Testis (tissue), 2 donors: ENCODE measurements around the gene BRSK2.

Source experiments
- POLR2A ChIP-seq: fragments of 450-650 bp; IDR thresholded peaks from one replicate; pipeline ENCODE4 v1.6.1; 2017; ENCODE audit warnings: antibody characterized with exemption, mild to moderate bottlenecking, moderate library complexity
- TF ChIP-seq, protein P1 (sequence below), 3 experiments: fragments of 450-650 bp in 2 of 3; fragments of 200-600 bp in 1 of 3; sonication (generic) in 1 of 3; IDR thresholded peaks; one replicate each; pipeline ENCODE4 v1.5.1; 2016 to 2019; ENCODE audit warnings: antibody characterized with exemption in 3 of 3, mild to moderate bottlenecking in 2 of 3, moderate library complexity in 1 of 3

DNA sequence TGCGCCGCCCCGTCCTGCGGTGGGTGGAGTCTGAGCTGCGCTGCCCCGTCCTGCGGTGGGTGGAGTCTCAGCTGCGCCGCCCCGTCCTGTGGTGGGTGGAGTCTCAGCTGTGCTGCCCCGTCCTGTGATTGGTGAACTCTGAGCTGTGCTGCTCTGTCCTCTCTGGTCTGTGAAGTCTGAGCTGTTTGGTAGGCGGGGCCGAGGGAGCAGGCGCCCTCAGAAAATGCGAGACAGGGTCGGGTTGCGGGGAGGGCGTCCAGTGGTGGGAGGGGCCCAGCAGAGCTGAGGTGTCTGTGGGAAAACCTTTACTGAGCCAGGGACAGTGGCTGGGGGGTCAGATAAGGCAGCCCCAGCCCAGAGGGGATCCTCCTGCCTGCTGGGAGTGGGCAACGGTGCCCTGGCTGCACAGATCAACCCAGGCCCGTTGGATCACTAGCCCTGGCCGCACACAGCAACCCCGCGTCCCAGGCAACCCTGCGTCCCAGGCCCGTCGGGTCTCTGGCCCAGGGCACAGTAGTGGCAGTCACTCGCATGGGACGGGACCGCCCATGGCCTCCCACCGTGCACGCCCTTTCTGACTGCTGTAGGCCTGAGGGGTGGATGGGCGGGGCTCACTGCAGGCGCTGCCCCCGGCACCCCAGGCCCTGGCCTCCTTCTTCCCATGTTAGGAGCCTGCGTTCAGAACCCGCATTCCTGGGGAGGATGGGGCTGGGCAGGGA lies 22.8 kb downstream of the BRSK2 start:
- TF ChIP-seq, protein P1, sequence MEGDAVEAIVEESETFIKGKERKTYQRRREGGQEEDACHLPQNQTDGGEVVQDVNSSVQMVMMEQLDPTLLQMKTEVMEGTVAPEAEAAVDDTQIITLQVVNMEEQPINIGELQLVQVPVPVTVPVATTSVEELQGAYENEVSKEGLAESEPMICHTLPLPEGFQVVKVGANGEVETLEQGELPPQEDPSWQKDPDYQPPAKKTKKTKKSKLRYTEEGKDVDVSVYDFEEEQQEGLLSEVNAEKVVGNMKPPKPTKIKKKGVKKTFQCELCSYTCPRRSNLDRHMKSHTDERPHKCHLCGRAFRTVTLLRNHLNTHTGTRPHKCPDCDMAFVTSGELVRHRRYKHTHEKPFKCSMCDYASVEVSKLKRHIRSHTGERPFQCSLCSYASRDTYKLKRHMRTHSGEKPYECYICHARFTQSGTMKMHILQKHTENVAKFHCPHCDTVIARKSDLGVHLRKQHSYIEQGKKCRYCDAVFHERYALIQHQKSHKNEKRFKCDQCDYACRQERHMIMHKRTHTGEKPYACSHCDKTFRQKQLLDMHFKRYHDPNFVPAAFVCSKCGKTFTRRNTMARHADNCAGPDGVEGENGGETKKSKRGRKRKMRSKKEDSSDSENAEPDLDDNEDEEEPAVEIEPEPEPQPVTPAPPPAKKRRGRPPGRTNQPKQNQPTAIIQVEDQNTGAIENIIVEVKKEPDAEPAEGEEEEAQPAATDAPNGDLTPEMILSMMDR (IDR thresholded peaks at IDR 0.05): no peak
- TF ChIP-seq POLR2A: no peak
